ENCODE measurements around the gene IFI35. TPM values are rescaled to one million over a fixed set of nuclear protein-coding genes. Genes with fewer than 3 reads are reported as not detected.
"Not testable (repeated sequence)": the region's sequence is repeated elsewhere in the genome, so short reads cannot be mapped to it uniquely, and the experiment has no call there.

The IFI35 gene
- total RNA-seq: 13.7 TPM

GRCh38 chr17:43006639-43007551 lies at the start of gene IFI35:
TSS of gene IFI35 (plus strand) at chr17:43006784. CDS start at chr17:43006948, 164 bp downstream.
- ATAC-seq (peak; percentile 94), DNase-seq (ENCODE audit: low spot score) (peak; percentile 83)

GRCh38 chr17:42964161-42964932 lies 42.2 kb upstream of the IFI35 start, which contains the start of gene AARSD1:
TSS of gene AARSD1 (minus strand) at chr17:42964454. CDS start at chr17:42964440, 14 bp downstream.
- ATAC-seq (peak; percentile 98), DNase-seq (ENCODE audit: low spot score) (peak; percentile 95)

GRCh38 chr17:42967925-42968324 lies 38.7 kb upstream of the IFI35 start:
- no peak for DNase-seq (ENCODE audit: low spot score)
- no peak for ATAC-seq

GRCh38 chr17:42969001-42969581 lies 37.5 kb upstream of the IFI35 start:
- ATAC-seq (no peak), DNase-seq (ENCODE audit: low spot score) (no peak)

DNA sequence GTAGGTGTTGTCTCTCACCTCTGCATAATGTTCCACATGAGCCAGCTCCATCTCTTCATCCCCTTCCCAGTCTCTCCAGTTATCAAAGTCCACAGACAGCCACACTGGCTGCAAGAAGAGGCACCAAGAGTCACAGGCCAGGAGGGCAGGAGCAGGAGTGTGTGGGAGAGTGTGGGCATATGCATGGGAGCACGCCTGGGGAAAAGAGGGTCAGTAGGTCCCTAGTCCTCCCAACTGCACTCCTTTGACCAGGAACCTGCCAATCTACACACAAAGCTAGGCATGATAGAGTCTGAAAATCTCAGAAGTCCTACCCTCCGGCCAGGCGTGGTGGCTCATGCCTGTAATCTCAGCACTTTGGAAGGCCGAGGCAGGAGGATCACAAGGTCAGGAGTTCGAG lies 35.0 kb upstream of the IFI35 start:
- no peak for ATAC-seq
- no peak for DNase-seq (ENCODE audit: low spot score)

DNA sequence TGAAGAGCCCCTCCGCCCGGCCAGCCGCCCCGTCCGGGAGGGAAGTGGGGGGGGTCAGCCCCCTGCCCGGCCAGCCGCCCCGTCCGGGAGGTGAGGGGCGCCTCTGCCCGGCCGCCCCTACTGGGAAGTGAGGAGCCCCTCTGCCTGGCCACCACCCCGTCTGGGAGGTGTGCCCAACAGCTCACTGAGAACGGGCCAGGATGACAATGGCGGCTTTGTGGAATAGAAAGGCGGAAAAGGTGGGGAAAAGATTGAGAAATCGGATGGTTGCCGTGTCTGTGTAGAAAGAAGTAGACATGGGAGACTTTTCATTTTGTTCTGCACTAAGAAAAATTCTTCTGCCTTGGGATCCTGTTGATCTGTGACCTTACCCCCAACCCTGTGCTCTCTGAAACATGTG lies 33.3 kb upstream of the IFI35 start:
- not testable (repeated sequence) for ATAC-seq; DNase-seq (ENCODE audit: low spot score)

- DNase-seq (ENCODE audit: low spot score) (no peak), ATAC-seq (no peak)
Observed at GRCh38 chr17:42975265-42975664, 31.3 kb upstream of the IFI35 start.

GRCh38 chr17:42975701-42976100 lies 30.9 kb upstream of the IFI35 start:
- not testable (repeated sequence) for DNase-seq (ENCODE audit: low spot score); ATAC-seq

DNA sequence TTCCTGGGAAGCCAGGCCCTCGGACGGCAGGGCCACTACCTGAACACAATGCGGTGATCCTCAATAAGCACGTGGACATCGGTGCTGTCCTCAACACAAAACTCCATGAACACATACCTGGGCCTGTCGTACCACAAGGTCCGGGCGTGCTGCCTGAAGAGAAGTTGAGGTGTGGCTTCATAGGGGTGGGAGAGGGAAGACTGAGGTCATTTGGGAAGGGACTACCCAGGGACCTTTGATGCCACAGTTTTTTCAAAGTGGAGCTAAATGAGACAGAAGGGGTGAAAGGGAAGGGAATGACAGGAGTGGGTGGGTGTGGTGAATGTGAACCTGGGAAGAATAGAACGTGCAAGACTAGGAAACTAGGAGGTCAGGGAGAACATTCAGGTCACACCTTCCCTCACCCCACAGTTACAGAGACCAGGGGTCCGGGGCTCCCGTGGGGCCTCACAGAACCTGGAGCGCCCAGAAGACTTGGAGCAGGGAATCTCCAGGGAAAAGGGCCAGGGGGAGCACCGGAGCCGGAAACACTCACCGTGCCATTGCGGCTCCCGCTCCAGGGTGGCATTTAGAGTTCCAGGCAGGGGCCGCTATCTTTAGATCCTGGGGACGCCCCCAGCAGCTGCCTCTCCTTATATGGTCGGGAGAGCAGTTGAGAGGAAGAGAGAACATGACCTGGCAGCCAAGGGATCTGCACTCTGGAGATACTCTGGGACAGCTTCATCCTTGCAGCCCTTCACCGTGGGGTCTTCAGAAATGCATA lies 26.9 kb upstream of the IFI35 start, which contains the start of gene PTGES3L:
TSS of gene PTGES3L (minus strand) at position 570 of the 763 bp plus-strand sequence. CDS start at position 543, 27 bp downstream.
- DNase-seq (ENCODE audit: low spot score): no peak
- ATAC-seq: no peak

GRCh38 chr17:42980274-42980765 lies 26.3 kb upstream of the IFI35 start, which contains the start of gene RUNDC1:
TSS of gene RUNDC1 (plus strand) at chr17:42980565. CDS start at chr17:42980577, 12 bp downstream.
- DNase-seq (ENCODE audit: low spot score) (peak; percentile 93), ATAC-seq (peak; percentile 95)

- ATAC-seq: peak; percentile 86
- DNase-seq (ENCODE audit: low spot score): peak; percentile 56
Observed at GRCh38 chr17:42980766-42981397, 25.7 kb upstream of the IFI35 start.

GRCh38 chr17:42982266-42982665 lies 24.3 kb upstream of the IFI35 start:
- ATAC-seq: no peak

DNA sequence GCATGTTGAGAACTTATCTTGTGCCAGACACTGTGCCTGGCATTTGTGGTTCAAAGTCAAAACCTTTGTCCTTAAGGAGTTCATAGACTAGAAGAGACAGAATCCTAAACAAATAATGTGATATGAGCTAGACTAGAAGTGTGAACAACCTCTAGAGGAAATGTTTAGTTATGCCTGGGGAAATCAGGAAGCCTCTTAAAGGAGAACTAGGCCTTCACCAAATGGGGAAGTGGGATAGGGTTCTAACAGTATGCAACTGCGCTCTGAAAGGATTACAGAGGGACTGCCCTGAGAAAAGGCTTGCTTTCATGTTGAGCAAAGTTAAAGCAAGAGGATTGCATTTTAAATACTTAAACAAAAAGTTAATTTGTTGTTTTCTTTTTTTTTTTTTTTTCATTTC lies 21.4 kb upstream of the IFI35 start:
- no peak for DNase-seq (ENCODE audit: low spot score)
- ATAC-seq: no peak

More at GRCh38 chr17:42982266-42982665, 24.3 kb upstream of the IFI35 start:
- no peak for DNase-seq (ENCODE audit: low spot score)

DNA sequence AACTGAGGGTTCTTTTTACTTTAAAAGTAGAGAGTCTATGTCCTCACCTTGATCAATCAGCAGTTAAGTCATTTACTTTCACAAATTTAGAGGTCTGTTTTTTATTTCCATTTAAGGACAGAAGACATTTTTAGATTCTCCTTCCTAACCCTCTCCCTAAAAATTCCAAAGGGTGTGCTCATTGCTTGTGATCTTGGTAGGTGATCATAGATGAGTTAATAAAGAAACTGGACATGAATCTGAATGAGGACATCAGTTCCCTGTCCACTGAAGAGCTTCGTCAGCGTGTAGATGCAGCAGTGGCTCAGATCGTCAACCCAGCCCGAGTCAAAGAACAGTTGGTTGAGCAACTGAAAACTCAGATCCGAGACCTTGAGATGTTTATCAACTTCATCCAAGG lies 17.4 kb upstream of the IFI35 start:
- ATAC-seq (no peak), DNase-seq (ENCODE audit: low spot score) (no peak)

DNA sequence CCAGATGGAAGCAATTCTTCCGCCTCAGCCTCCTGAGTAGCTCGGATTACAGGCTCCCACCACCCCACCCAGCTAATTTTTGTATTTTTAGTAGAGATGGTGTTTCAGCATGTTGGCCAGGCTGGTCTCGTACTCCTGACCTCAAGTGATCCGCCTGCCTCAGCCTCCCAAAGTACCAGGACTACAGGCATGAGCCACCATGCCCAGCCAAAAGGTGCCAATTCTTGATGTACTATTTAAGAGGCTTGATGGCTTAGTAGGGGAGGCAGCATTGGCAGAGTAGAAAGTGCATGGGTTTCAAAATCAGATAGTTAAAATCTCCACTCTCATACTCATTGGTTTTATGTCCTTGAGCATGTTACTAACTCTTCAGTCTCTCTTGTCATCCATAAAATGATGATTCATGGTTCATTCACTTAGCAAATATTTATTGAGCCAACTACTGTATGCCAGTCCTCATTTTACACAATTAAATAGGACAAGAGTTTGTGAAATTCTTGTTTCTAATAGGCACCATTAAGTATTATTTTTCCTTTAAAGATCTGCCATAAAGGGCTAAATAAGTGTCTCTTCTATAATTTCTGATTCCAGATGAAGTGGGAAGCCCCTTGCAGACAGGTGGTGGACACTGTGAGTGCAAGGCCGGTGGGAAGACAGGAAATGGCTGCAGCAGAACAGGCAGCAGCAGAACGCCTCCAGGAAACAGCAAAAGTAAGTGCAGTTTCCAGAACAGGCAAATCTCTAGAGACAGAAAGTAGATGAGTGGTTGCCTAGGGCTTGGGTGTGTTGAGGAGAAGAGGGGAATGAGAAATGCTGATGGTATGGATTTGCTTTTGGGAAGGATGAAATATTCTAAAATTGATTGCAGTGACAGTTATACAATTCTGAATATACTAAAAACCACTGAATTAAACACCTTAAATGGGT lies 16.6 kb upstream of the IFI35 start:
- DNase-seq (ENCODE audit: low spot score): no peak
- no peak for ATAC-seq

DNA sequence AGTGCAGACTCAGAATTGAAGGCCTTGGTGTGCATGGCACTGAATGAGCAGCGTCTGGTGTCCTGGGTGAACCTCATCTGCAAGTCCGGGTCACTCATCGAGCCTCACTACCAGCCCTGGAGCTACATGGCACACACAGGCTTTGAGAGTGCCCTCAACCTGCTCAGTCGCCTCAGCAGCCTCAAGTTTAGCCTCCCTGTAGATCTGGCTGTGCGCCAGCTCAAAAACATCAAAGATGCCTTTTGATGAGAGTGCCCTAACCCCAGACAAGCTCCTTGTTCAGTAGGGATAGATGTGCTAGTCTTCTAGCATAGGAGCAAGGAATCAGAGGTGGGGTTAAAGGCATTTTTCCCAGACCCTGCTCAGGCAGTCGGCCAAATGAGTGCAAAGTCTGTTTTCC lies 15.1 kb upstream of the IFI35 start:
- no peak for ATAC-seq
- DNase-seq (ENCODE audit: low spot score): no peak

DNA sequence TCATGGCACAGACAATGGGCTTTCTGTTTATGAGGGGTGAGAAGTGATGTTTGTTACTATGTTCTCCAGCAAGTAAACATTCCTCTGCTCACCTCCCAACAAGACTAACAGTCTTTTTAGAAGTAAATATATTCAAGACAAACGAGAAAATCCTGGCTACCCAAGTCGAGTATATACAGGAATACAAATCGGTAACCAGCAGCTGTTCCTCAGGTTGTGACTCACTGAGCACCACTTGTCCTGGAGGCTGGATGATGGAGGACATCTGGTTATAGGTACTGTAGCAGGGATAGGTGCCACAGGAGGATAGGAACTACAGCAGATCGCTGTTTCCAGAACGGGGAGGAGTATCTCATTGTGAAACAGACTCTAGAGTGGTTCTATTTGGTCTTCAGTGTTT lies 13.7 kb upstream of the IFI35 start:
- ATAC-seq: no peak

GRCh38 chr17:42993913-42994312 lies 12.7 kb upstream of the IFI35 start:
- DNase-seq (ENCODE audit: low spot score); ATAC-seq: not testable (repeated sequence)

More for the DNA sequence above, 13.7 kb upstream of the IFI35 start:
- DNase-seq (ENCODE audit: low spot score): no peak

Measured in left lobe of liver (tissue), 2 donors.